AG04450 (cell line): ENCODE data around the gene ADAMTS3. TPM values are rescaled to one million over a fixed set of nuclear protein-coding genes. Genes with fewer than 3 reads are reported as not detected.

Source experiments
- CTCF ChIA-PET: fragments of 300-600, 350-600 bp; formaldehyde crosslinking; extraction: SDS; loops from one replicate; lab custom pipeline; 2022; ENCODE audit warnings: antibody characterized with exemption, inconsistent platforms; lab: Charles Lee
- POLR2A ChIA-PET: fragments of 350-600 bp; formaldehyde crosslinking; extraction: SDS; loops from one replicate; lab custom pipeline; 2021; ENCODE audit warnings: antibody characterized with exemption, inconsistent platforms; lab: Yijun Ruan, JAX
- DNase-seq: peaks from one replicate; pipeline ENCODE4 v3.0.0-alpha.2; 2011; ENCODE audit warnings: low read depth, low spot score
- H3K27ac ChIP-seq: one replicate; pipeline ENCODE4 v1.5.1; 2012; ENCODE audit warnings: low read depth, low read length, control low read depth
- H3K27me3 ChIP-seq: one replicate; pipeline ENCODE4 v1.6.0; 2012; ENCODE audit warnings: low read length; ENCODE audit not compliant: control insufficient read depth, insufficient read depth
- H3K4me3 ChIP-seq: 2 replicates; pipeline ENCODE4 v1.5.1; 2011; ENCODE audit warnings: mild to moderate bottlenecking, low read depth, low read length, control low read depth
- H3K9me3 ChIP-seq: 2 replicates; pipeline ENCODE4 v1.5.1; 2012; ENCODE audit warnings: low read length; ENCODE audit not compliant: control insufficient read depth, insufficient read depth
- CTCF ChIP-seq: IDR thresholded peaks from 2 replicates; pipeline ENCODE4 v1.5.1; 2011; ENCODE audit warnings: low read depth, low read length, control low read depth, inconsistent platforms
- polyA plus RNA-seq: library from polyadenylated mRNA; depleted of rRNA; stranded (reverse); fragments of >200 nt; gene quantifications from 2 replicates; pipeline ENCODE4 v1.2.3, GENCODE V29; 2011

ADAMTS3 gene
- polyA plus RNA-seq, 1 experiment = 0.77 TPM

- no peak for DNase-seq
- CTCF ChIA-PET = no interaction called here
- no peak for TF ChIP-seq CTCF
- no peaks in the 10 kb centered on the region for H3K9me3 ChIP-seq
- POLR2A ChIA-PET = no interaction called here
- no peaks in the 10 kb centered on the region for H3K27me3 ChIP-seq
- no peak overlapping the region for H3K4me3 ChIP-seq
- no peak overlapping the region for H3K27ac ChIP-seq
Observed at GRCh38 chr4:72577211-72577610, 8.2 kb upstream of the ADAMTS3 start.

GRCh38 chr4:72571337-72571736 lies 2.3 kb upstream of the ADAMTS3 start:
- Histone ChIP-seq H3K27ac (no peak overlapping the region), H3K27me3 (peaks cover 3% of the 10 kb centered on the region), H3K4me3 (no peak overlapping the region), H3K9me3 (no peaks in the 10 kb centered on the region; the same call in 1 of the 2 replicates)
- ChIA-PET CTCF (no interaction called here), POLR2A (interaction anchor here (0.7 kb wide), 1 partner anchor 213 kb away, joined by 3 read pairs; no protein-coding TSS in a partner anchor)
- no peak for DNase-seq
- TF ChIP-seq CTCF = no peak

- no peak for DNase-seq
- peaks cover 3% of the 10 kb centered on the region for H3K27me3 ChIP-seq
- ChIA-PET POLR2A (no interaction called here), CTCF (interaction anchor here (0.6 to 1.3 kb wide), 2 partner anchors 60 to 243 kb away, joined by 3 to 4 read pairs; no protein-coding TSS in a partner anchor)
- H3K9me3 ChIP-seq = no peaks in the 10 kb centered on the region; the same call in 1 of the 2 replicates
- TF ChIP-seq CTCF = no peak
- H3K27ac ChIP-seq = no peak overlapping the region
- H3K4me3 ChIP-seq = peak overlapping the region; percentile 79
Observed at GRCh38 chr4:72569719-72570235, 756 bp upstream of the ADAMTS3 start.

- peaks cover 3% of the 10 kb centered on the region for H3K27me3 ChIP-seq
- POLR2A ChIA-PET = no interaction called here
- peak; percentile 59 for TF ChIP-seq CTCF
- CTCF ChIA-PET = interaction anchor here (0.5 to 1.5 kb wide), 16 partner anchors 10 to 1968 kb away, joined by 3 to 11 read pairs (median 3); no protein-coding TSS in a partner anchor
- DNase-seq = peak; percentile 44
- no peaks in the 10 kb centered on the region; the same call in 1 of the 2 replicates for H3K9me3 ChIP-seq
- H3K27ac ChIP-seq = peak overlapping the region; percentile 69
- peak overlapping the region; percentile 79 for H3K4me3 ChIP-seq
Observed at GRCh38 chr4:72567821-72568675, 973 bp downstream of the ADAMTS3 start.

- DNase-seq = no peak
- Histone ChIP-seq H3K9me3 (no peaks in the 10 kb centered on the region; the same call in 1 of the 2 replicates), H3K27ac (no peak overlapping the region), H3K4me3 (peak overlapping the region; percentile 79), H3K27me3 (peaks cover 3% of the 10 kb centered on the region)
- TF ChIP-seq CTCF = no peak
- CTCF ChIA-PET = interaction anchor here (0.9 to 1.5 kb wide), 8 partner anchors 9 to 258 kb away, joined by 3 to 11 read pairs (median 4); no protein-coding TSS in a partner anchor
- POLR2A ChIA-PET = no interaction called here
Observed at GRCh38 chr4:72567036-72567435, 2.0 kb downstream of the ADAMTS3 start.
